K562 (cell line): ENCODE data around the gene TIGD1. TPM values are rescaled to one million over a fixed set of nuclear protein-coding genes. Genes with fewer than 3 reads are reported as not detected.

Experiments
- C11orf30 ChIP-seq: fragments of 450-650 bp; IDR thresholded peaks from 2 replicates; pipeline ENCODE4 v1.6.1; 2016; ENCODE audit warnings: low read depth, mild to moderate bottlenecking
- ETV5 ChIP-seq: sonication (generic); formaldehyde crosslinking; IDR thresholded peaks from 2 replicates; pipeline ENCODE4 v1.4.0; 2020; ENCODE audit warnings: low read depth, mild to moderate bottlenecking, missing genetic modification reagents
- KHSRP ChIP-seq: fragments of 450-650 bp; IDR thresholded peaks from 2 replicates; pipeline ENCODE4 v1.6.1; 2017
- KLF16 ChIP-seq: IDR thresholded peaks from 2 replicates; pipeline ENCODE4 v1.6.1; 2016; ENCODE audit warnings: antibody characterized with exemption
- SMC3 ChIP-seq: conservative IDR thresholded peaks from 2 replicates; pipeline ENCODE4 v1.6.1; 2011; ENCODE audit warnings: low read depth, low read length, improper control_type of control experiment; ENCODE audit not compliant: insufficient read depth
- ZBTB7A ChIP-seq: IDR thresholded peaks from 2 replicates; pipeline ENCODE4 v1.6.1; 2011; ENCODE audit warnings: low read depth, mild to moderate bottlenecking, low read length, moderate library complexity, borderline replicate concordance; ENCODE audit not compliant: control insufficient read depth
- ZBTB8A ChIP-seq: fragments of 450-650 bp; IDR thresholded peaks from 2 replicates; pipeline ENCODE4 v1.6.1; 2018; ENCODE audit warnings: mild to moderate bottlenecking, moderate library complexity; ENCODE audit not compliant: partially characterized antibody
- ZNF232 ChIP-seq: sonication (generic); formaldehyde crosslinking; IDR thresholded peaks from 2 replicates; pipeline ENCODE4 v1.8.0; 2022; ENCODE audit warnings: mild to moderate bottlenecking, missing genetic modification reagents
- polyA plus RNA-seq, 8 experiments: library from polyadenylated mRNA; depleted of rRNA in 4 of 8; stranded (reverse) in 5 of 8; unstranded in 3 of 8; fragments of >200 nt; fragmentation: Nextera tagmentation in 2 of 8; fragmentation: Illumina TruSeq in 1 of 8; extraction: Ambion mirVana in 2 of 8; extraction: Trizol in 1 of 8; gene quantifications; 2 replicates each; pipeline versions ENCODE4 v1.2.1 to v1.2.3, GENCODE V29; 2011 to 2014; ENCODE audit warnings: inconsistent platforms in 1 of 8, missing spikeins in 1 of 8
- total RNA-seq, 7 experiments: library from RNA; depleted of rRNA in 6 of 7; stranded (reverse); fragments of >200 nt in 6 of 7; fragmentation: Illumina TruSeq in 2 of 7; extraction: Trizol in 2 of 7; gene quantifications; 2 replicates each; pipeline versions ENCODE4 v1.2.1 to v1.2.3, GENCODE V29; 2011 to 2021; ENCODE audit warnings: low replicate concordance in 1 of 7
- TF ChIP-seq, protein P1 (sequence below), 2 experiments: IDR thresholded peaks; 2 replicates each; pipeline ENCODE4 v1.6.1; 2012; ENCODE audit warnings: improper control_type of control experiment in 2 of 2, low read depth in 2 of 2, low read length in 2 of 2, borderline replicate concordance in 1 of 2
- TF ChIP-seq, protein P2 (sequence below), 2 experiments: IDR thresholded peaks; 2 replicates each; pipeline ENCODE4 v1.6.1; 2011; ENCODE audit warnings: borderline replicate concordance in 1 of 2, control low read depth in 1 of 2, low read depth in 1 of 2, low read length in 1 of 2, mild to moderate bottlenecking in 1 of 2, mixed read lengths in 1 of 2, moderate library complexity in 1 of 2; ENCODE audit not compliant: insufficient read depth in 1 of 2, insufficient read length in 1 of 2, poor library complexity in 1 of 2, severe bottlenecking in 1 of 2; ENCODE audit errors: extremely low read depth in 1 of 2
- TF ChIP-seq, protein P3 (sequence below), 3 experiments: IDR thresholded peaks in 2 of 3; conservative IDR thresholded peaks in 1 of 3; 2 replicates each; pipeline ENCODE4 v1.5.1; 2011 to 2012; ENCODE audit warnings: low read length in 3 of 3, mild to moderate bottlenecking in 3 of 3, control low read depth in 2 of 3, improper control_type of control experiment in 1 of 3, inconsistent platforms in 1 of 3, low read depth in 1 of 3, mixed read lengths in 1 of 3, moderate library complexity in 1 of 3; ENCODE audit not compliant: insufficient read depth in 2 of 3
- TF ChIP-seq, protein P4 (sequence below), 2 experiments: fragments of 450-650 bp; formaldehyde crosslinking in 1 of 2; IDR thresholded peaks; 2 replicates each; pipeline versions ENCODE4 v1.4.0 to v1.6.1; 2014 to 2020; ENCODE audit warnings: mild to moderate bottlenecking in 2 of 2, borderline replicate concordance in 1 of 2, low read depth in 1 of 2

TIGD1 gene
- total and polyA plus RNA-seq, 9 of the 15 experiments (the other 6 are each of a cell fraction or from before 2014, with no cell fraction given), result 2.0 to 10.1 (median 6.6) TPM

DNA sequence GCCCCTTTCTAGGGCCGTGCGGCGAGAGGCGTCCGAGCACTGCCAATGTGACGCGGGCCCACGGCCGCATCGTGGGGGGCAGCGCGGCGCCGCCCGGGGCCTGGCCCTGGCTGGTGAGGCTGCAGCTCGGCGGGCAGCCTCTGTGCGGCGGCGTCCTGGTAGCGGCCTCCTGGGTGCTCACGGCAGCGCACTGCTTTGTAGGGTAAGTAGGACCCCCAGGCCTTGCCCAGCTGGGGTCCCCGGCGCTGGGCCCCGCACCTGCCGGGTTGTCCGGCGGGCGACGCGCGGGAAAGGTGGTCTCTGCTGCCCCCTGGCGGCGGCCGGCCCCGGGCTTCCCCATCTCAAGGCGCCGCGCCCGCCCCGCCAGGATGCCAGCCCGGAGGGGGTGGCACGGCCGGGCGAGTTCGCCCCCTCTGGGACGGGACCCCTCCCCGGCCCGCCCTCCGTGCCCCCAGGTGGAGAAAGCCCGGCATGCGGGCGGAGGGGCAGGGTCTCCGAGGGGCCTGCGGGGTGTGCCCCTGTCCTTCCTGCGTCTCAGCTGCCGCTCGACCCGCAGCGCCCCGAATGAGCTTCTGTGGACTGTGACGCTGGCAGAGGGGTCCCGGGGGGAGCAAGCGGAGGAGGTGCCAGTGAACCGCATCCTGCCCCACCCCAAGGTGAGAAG is 28.3 kb downstream of the TIGD1 start (continued):
- TF ChIP-seq, protein P1, sequence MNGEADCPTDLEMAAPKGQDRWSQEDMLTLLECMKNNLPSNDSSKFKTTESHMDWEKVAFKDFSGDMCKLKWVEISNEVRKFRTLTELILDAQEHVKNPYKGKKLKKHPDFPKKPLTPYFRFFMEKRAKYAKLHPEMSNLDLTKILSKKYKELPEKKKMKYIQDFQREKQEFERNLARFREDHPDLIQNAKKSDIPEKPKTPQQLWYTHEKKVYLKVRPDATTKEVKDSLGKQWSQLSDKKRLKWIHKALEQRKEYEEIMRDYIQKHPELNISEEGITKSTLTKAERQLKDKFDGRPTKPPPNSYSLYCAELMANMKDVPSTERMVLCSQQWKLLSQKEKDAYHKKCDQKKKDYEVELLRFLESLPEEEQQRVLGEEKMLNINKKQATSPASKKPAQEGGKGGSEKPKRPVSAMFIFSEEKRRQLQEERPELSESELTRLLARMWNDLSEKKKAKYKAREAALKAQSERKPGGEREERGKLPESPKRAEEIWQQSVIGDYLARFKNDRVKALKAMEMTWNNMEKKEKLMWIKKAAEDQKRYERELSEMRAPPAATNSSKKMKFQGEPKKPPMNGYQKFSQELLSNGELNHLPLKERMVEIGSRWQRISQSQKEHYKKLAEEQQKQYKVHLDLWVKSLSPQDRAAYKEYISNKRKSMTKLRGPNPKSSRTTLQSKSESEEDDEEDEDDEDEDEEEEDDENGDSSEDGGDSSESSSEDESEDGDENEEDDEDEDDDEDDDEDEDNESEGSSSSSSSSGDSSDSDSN (IDR thresholded peaks at IDR 0.05; ENCODE audit: borderline replicate concordance in 1 of 2, low read depth in 2 of 2, low read length in 2 of 2), result no peak
- TF ChIP-seq, protein P2, sequence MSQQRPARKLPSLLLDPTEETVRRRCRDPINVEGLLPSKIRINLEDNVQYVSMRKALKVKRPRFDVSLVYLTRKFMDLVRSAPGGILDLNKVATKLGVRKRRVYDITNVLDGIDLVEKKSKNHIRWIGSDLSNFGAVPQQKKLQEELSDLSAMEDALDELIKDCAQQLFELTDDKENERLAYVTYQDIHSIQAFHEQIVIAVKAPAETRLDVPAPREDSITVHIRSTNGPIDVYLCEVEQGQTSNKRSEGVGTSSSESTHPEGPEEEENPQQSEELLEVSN (IDR thresholded peaks at IDR 0.05; ENCODE audit: borderline replicate concordance in 1 of 2, extremely low read depth in 1 of 2, insufficient read depth in 1 of 2, insufficient read length in 1 of 2, low read depth in 1 of 2, low read length in 1 of 2, poor library complexity in 1 of 2, severe bottlenecking in 1 of 2), result peak in 1 of 2 experiments; percentile 17
- TF ChIP-seq SMC3 (0 out of 2 replicates have a peak, but pooled peaks have one; percentile 20), ZBTB7A (peak; percentile 41; the same call in 1 of the 2 replicates), ZBTB8A (no peak), ETV5 (no peak), KHSRP (no peak), KLF16 (no peak), C11orf30 (no peak), ZNF232 (no peak)
- TF ChIP-seq, protein P3, sequence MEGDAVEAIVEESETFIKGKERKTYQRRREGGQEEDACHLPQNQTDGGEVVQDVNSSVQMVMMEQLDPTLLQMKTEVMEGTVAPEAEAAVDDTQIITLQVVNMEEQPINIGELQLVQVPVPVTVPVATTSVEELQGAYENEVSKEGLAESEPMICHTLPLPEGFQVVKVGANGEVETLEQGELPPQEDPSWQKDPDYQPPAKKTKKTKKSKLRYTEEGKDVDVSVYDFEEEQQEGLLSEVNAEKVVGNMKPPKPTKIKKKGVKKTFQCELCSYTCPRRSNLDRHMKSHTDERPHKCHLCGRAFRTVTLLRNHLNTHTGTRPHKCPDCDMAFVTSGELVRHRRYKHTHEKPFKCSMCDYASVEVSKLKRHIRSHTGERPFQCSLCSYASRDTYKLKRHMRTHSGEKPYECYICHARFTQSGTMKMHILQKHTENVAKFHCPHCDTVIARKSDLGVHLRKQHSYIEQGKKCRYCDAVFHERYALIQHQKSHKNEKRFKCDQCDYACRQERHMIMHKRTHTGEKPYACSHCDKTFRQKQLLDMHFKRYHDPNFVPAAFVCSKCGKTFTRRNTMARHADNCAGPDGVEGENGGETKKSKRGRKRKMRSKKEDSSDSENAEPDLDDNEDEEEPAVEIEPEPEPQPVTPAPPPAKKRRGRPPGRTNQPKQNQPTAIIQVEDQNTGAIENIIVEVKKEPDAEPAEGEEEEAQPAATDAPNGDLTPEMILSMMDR (IDR thresholded peaks at IDR 0.05 in 2 of 3, conservative IDR thresholded peaks at IDR 0.05 in 1 of 3; ENCODE audit: insufficient read depth in 2 of 3, low read depth in 1 of 3, low read length in 3 of 3), result peak; percentile 39 to 72 (median 66); a peak in 5 of 6 replicates
- TF ChIP-seq, protein P4, sequence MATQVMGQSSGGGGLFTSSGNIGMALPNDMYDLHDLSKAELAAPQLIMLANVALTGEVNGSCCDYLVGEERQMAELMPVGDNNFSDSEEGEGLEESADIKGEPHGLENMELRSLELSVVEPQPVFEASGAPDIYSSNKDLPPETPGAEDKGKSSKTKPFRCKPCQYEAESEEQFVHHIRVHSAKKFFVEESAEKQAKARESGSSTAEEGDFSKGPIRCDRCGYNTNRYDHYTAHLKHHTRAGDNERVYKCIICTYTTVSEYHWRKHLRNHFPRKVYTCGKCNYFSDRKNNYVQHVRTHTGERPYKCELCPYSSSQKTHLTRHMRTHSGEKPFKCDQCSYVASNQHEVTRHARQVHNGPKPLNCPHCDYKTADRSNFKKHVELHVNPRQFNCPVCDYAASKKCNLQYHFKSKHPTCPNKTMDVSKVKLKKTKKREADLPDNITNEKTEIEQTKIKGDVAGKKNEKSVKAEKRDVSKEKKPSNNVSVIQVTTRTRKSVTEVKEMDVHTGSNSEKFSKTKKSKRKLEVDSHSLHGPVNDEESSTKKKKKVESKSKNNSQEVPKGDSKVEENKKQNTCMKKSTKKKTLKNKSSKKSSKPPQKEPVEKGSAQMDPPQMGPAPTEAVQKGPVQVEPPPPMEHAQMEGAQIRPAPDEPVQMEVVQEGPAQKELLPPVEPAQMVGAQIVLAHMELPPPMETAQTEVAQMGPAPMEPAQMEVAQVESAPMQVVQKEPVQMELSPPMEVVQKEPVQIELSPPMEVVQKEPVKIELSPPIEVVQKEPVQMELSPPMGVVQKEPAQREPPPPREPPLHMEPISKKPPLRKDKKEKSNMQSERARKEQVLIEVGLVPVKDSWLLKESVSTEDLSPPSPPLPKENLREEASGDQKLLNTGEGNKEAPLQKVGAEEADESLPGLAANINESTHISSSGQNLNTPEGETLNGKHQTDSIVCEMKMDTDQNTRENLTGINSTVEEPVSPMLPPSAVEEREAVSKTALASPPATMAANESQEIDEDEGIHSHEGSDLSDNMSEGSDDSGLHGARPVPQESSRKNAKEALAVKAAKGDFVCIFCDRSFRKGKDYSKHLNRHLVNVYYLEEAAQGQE (IDR thresholded peaks at IDR 0.05; ENCODE audit: borderline replicate concordance), result peak; percentile 50; the same call in 1 of the 2 replicates
- TF ChIP-seq, protein P4 (CRISPR knock-in tag; IDR thresholded peaks at IDR 0.05; ENCODE audit: low read depth), result no peak
